Measurements from ENCODE around the gene AP2A1.
A peak's percentile ranks its signal among the peaks of the same experiment; 100 is the strongest.

Gene AP2A1

GRCh38 chr19:49793561-49793840 lies 26.7 kb downstream of the AP2A1 start:
- no peak for DNase-seq (ENCODE audit: low read depth)

- DNase-seq (ENCODE audit: low read depth) = no peak
Observed at GRCh38 chr19:49795615-49796014, 28.8 kb downstream of the AP2A1 start.

- DNase-seq (ENCODE audit: low read depth) = no peak
Observed at GRCh38 chr19:49798574-49798973, 31.8 kb downstream of the AP2A1 start.

GRCh38 chr19:49799271-49799797 lies 32.5 kb downstream of the AP2A1 start:
- DNase-seq (ENCODE audit: low read depth) = no peak

GRCh38 chr19:49799798-49800376 lies 33.1 kb downstream of the AP2A1 start:
- DNase-seq (ENCODE audit: low read depth) = no peak

GRCh38 chr19:49800771-49801170 lies 34.0 kb downstream of the AP2A1 start:
- no peak for DNase-seq (ENCODE audit: low read depth)

GRCh38 chr19:49801401-49801888 lies 34.6 kb downstream of the AP2A1 start:
- DNase-seq (ENCODE audit: low read depth) = no peak

GRCh38 chr19:49801966-49802661 lies 35.3 kb downstream of the AP2A1 start:
- no peak for DNase-seq (ENCODE audit: low read depth)

GRCh38 chr19:49802836-49803528 lies 36.2 kb downstream of the AP2A1 start:
- no peak for DNase-seq (ENCODE audit: low read depth)

GRCh38 chr19:49803529-49803856 lies 36.7 kb downstream of the AP2A1 start:
- DNase-seq (ENCODE audit: low read depth) = no peak

- DNase-seq (ENCODE audit: low read depth) = no peak
Observed at GRCh38 chr19:49805822-49806619, 39.2 kb downstream of the AP2A1 start.

GRCh38 chr19:49806620-49806959 lies 39.8 kb downstream of the AP2A1 start:
- DNase-seq (ENCODE audit: low read depth) = no peak

- no peak for DNase-seq (ENCODE audit: low read depth)
Observed at GRCh38 chr19:49807058-49807903, 40.5 kb downstream of the AP2A1 start.

- DNase-seq (ENCODE audit: low read depth) = no peak
Observed at GRCh38 chr19:49807904-49808675, 41.3 kb downstream of the AP2A1 start.

- peak; percentile 56 for DNase-seq (ENCODE audit: low read depth)
Observed at GRCh38 chr19:49808711-49809159, 41.9 kb downstream of the AP2A1 start.

- DNase-seq (ENCODE audit: low read depth) = no peak
Observed at GRCh38 chr19:49809160-49809940, 42.5 kb downstream of the AP2A1 start.

GRCh38 chr19:49809941-49810389 lies 43.2 kb downstream of the AP2A1 start:
- DNase-seq (ENCODE audit: low read depth) = no peak

- DNase-seq (ENCODE audit: low read depth) = no peak
Observed at GRCh38 chr19:49811328-49811727, 44.5 kb downstream of the AP2A1 start.

GRCh38 chr19:49812452-49812996 lies 45.7 kb downstream of the AP2A1 start:
- no peak for DNase-seq (ENCODE audit: low read depth)

Measured in stimulated activated CD8-positive, alpha-beta memory T cell treated with anti-CD3 and anti-CD28 coated beads, Interleukin-15, amount 100 ng/mL, for 24 hours (primary cell).